GM19397 (cell line): ENCODE data around the gene WNT1.

Source experiments
- ATAC-seq: cut with Tn5 transposase; IDR thresholded peaks from one replicate; pipeline ENCODE4 v1.9.1; 2021; ENCODE audit warnings: mild to moderate bottlenecking, moderate library complexity; ENCODE audit not compliant: unreplicated experiment

The WNT1 gene

GRCh38 chr12:49026678-49027480, 48.8 kb downstream of the WNT1 start:
- no peak for ATAC-seq

- ATAC-seq, result no peak
These were observed 49.9 kb downstream of the WNT1 start for GRCh38 chr12:49027846-49028555.

GRCh38 chr12:49028666-49029275, 50.6 kb downstream of the WNT1 start:
- ATAC-seq, result no peak

GRCh38 chr12:49030119-49030518, 52.0 kb downstream of the WNT1 start:
- ATAC-seq, result no peak

- ATAC-seq, result no peak
These were observed 52.8 kb downstream of the WNT1 start for GRCh38 chr12:49030714-49031572.

- no peak for ATAC-seq
These were observed 53.5 kb downstream of the WNT1 start for GRCh38 chr12:49031573-49032161.
